HG02642 (cell line): ENCODE measurements around the gene CASP9.

Source experiments
- ATAC-seq: cut with Tn5 transposase; IDR thresholded peaks from one replicate; pipeline ENCODE4 v1.9.1; 2021; ENCODE audit warnings: mild to moderate bottlenecking; ENCODE audit not compliant: unreplicated experiment, poor library complexity

Gene CASP9

DNA sequence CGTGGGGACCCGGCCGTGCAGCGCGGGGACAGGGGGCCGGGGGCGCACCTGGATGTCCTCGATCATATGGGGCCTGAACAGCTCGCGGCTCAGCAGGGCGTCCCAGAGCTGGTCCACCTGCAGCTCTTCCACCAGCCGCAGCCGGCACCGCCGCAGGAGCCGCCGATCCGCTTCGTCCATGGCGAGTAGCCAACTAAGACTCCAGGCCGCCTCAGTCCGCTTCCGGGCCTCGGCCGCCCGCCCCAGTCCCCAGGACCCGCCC, at the start of gene CASP9:
TSS of gene CASP9 (minus strand) at position 195 of the 262 bp plus-strand sequence. CDS start at position 180, 15 bp downstream.
- no peak for ATAC-seq

DNA sequence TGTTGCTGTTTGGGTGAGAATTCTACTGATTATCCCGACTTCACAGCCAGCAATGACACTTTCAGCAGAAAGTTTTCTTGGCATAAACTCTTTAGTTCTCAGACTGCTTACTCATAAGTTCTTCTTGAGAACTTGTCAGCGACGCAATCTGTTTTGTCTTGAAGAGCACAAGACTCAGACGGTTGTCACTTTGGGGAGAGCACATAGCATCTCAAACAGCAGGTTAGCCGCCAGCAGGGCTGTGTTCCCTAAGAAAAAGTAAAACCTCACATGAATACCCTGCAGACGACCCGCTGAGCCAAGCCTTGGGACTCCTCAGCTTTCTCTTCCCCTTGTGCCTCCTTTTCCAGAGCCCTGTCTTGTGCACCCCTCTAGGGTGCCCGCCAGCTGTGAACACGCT, 49.5 kb upstream of the CASP9 start:
- no peak for ATAC-seq

DNA sequence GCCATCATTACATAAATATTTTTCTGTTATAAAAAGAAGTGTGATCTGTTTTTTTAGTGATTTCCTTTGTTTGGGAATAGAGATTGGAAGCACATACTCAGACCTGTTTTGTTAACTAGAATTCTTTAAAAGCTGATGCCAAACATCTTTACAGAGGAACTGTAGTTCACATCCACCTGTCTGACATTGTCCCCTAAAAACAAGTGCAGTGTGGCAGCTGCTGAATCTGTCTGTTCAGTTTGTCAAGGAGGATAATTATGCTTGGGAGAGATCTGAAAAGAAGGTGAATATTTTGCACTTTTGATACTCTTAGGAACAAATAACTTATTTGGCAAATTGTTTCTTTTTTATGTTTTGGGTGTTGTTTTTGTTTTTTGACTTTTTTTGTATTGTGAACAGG, 47.3 kb upstream of the CASP9 start:
- ATAC-seq, result no peak

DNA sequence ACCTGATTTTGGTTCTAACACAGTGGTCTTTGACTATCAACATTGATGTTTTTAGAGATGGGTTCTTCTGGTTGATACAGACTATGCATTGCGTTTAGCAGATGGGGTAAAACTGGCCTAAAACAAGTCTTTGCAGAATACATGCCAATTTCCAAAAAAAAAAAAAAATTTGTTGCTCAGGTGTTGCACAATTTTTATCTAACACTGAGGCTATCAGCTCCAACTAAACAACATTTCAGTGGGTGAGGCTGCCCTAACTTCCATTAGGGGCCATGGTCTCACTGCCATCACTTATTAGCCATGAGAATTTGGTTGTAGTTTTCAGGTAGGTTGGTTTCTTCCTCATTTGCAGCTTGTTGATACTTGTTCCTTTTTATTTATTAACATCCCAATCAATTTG, 46.8 kb upstream of the CASP9 start:
- ATAC-seq, result no peak

DNA sequence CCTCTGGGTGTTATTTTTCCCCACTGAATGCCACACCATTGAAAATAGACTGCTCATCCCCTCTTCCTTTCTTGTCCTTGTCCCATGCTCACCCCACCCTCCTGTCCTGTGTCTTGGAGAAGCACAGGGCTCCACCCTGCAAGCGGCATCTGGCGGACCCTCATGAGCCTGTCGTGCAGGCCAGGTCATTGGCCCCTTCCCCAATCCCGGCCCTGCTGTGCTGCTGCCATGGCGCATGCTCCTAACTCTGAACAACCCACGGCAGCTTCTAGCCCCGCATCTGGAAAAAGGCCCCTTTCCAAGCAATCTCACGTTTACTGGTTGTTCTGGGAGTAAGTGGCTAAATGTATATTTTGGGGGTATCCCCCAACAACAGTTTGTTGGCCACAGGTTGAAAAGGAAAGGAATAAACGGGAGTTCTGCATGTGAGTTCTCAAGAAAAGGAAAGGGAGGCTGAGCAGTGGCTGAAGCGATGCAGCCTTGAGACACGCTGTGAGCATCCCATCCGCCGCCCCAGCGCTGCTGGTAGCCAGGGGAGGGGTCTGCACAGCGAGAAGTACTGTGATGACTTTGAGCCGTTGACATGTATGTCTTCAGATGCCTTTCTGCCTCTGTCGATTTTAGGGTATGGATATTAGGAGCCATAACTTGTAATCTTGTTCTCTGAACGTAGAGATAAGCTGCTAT, 44.5 kb upstream of the CASP9 start:
- ATAC-seq, result no peak

DNA sequence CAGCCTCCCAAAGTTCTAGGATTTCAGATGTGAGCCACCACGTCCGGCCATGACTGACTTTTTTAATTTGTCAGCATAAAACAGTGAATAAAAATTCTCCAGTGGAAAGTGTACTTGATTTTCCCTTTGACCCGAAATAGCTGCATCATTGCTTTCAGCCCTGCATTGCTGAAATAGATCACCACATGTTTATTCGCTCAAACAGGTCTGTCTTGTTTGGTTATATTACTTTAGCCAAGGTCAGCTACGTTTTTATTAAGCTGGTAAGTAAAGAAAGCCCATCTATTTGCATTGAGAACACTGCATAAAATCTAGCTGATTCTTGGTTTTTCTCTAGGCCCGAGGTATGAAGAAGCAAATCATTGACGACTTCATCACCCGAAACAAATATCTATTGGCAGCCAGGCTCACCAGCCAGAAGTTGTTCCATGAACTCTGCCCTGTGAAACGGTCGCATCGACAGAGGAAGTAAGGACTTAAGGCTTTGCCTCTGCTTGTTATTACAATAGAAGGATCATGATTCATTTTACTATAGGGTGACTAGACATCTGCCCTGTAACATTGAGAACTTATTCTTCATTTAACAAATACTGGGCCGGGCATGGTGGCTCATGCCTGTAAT, 35.3 kb upstream of the CASP9 start:
- no peak for ATAC-seq

DNA sequence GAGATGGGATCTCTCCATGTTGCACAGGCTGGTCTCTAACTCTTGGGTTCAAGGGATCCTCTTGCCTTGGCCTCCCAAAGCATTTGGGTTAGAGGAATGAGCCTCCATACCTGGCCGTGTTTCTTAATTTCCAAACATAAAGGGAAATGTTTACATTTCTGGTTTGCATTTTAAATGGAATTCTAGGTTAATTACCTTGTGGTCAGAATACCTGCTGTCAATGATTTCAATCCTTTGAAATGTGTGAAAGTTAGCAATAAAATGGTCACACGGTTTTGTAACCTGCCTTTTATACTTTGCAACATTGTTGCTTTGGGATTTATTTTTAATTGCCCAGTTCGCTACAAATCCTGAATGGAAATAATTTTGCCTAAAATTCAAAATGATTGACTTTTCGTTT, 34.5 kb upstream of the CASP9 start:
- no peak for ATAC-seq

DNA sequence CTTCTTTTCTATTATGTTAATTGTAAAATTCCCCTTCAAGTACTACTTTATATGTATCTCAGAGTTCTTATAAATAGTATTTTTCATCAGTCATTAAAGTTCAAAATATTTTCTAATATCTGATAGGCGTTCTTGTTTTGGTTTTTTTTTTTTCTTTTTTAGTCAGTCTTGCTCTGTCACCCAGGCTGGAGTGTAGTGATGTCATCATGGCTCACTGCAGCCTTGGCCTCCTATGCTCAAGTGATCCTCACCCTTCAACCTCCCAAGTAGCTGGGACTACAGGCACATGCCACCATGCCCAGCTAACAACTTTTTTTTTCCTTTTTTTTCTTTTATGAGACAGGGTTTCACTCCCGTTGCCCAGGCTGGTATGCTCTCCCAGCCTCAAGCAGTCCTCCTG, 33.6 kb upstream of the CASP9 start:
- ATAC-seq, result no peak

DNA sequence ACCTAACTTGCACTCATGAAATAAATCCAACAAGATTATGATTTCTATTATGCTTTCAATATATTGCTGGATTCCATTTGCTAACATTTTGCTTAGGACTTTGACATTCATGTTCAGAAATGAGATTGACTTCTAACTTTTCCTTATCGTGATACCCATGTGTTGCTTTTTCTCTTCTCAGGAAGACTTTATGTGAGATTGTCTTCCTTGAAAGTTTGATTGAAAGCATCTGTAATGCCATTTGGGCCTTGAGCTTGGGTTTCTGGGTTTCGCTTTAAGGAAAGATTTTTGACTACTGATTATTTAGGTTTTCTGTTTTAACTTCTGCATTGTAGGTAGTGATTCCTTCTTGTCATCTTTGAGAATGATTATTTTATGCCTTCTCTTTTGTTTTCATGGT, 33.0 kb upstream of the CASP9 start:
- no peak for ATAC-seq

DNA sequence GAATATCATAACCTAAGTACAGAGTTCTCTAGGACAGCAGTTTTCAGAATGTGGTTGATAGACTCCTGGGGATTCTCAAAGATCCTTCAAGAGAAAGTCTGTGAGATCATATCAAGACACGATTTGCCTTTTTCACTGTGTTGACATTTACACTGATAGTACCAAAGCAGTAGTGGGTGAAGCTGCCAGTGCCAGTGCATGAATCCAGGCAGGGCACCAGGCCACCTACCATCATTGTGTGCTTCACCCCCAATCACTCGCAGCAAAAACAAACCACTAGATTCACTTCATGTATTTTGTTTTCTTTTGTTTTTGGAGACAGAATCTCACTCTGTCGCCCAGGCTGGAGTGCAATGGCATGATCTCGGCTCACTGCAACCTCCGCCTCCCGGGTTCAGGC, 26.6 kb upstream of the CASP9 start:
- no peak for ATAC-seq

DNA sequence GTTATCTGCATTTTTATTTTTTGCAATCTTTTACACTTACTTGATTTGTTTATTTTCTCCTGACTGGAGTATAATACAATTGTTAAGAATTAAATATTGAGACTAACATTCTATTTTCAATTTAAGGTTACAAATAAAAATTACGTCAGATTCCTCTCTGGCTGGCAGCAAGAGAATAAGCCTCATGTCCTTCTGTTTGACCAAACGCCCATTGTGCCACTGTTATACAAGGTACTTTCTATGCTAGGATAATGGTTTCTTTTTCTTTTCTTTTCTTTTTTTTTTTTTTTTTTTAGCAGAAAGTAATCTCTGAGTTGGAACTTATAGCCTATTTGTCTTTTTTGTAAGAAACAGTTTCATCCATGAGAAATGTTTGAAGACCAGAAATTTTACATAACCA, 22.6 kb upstream of the CASP9 start:
- ATAC-seq, result no peak

DNA sequence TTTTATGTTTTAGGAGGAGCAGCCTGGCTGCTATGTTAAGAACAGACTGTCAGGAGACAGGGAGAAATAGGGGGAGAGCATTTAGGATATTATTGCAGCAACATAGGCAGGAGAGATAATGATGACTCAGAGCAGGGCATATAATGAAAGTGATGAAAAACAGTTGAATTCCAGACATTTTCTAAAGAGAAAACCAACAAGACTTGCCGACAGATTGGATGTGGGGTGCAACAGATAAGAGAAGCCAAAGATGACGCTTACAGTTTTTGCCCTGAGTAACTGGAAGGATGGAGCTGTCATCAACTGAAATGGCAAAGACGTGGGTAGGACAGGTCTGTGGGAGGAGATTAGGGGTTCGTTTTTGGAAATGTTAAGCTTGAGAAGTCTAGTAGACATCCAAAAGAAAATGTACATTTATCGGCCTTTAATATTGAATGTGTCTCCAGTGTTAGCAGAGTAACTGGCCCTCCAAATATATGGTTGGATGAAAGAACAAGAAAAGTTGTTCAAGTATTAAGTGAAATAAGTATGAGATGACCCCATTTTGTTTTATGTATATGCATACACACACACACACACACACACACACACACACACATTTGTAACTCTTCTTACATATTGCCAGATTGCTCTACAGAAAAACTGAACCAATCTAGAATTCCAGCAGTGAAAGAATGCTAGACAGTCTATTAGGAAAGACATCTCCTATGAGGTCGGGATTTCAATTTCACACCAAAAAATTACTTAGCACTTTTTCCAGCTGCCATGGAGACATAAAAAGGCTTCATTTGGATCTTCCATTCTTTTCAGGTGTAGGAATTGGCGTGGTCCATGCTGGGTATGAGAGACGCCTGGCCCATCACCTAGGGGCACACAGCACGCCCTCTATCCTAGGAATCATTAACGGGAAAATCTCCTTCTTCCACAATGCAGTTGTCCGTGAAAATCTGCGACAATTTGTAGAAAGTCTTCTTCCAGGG, 19.9 kb upstream of the CASP9 start:
- ATAC-seq, result no peak

DNA sequence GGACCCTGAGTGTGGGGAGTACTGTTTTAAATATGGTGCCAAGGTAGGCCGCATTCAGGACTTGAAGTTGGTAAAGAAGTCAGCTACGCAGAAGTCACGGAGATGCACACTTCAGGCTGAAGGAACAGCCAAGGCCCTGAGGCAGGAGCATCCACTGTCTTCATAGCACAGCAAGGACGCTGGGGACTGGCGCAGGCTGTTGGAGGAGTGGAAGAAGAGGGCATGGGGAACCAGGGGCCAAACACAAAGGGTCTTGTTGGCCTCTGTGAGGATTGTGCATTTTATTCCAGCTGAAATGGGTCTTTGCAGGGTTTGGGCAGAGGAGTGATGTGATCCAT, 19.2 kb upstream of the CASP9 start:
- no peak for ATAC-seq

DNA sequence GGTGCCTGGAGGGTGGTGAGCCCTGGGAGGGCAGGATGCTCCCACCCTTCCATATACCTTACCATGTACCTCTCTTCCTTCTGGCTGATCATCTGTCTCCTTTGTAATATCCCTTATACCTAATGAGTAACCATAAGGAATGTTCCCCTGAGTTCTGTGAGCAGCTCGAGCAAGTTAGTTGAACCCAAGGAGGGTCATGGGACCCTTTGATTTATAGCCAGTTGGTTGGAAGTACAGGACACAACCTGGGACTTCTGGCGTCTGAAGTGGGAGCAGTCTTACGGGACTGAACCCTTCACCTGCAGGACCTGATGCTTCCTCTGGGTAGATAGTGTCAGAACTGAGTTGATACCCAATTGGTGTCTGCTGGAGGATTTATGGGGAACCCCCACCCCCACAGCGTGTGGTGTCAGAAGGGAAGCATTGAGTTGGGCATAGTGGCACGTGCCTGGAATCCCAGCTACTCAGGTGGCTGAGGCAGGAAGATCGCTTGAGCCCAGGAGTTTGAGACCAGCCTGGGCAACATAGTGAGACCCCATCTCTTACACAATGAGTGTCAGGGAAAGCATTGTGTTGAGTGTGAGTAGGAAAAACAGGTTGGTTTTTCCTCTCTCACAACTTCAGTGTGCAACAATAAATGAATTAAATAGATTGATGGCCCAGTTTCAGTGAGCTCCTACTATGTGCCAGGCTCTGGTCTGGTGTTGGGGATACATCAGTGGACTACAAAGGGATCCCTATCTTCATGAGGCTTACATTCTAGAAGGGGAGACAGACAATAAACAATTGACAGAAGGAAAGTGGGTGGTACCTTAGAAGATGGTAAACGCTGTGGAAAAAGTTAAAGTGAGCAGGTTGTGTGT, 18.6 kb upstream of the CASP9 start:
- no peak for ATAC-seq

DNA sequence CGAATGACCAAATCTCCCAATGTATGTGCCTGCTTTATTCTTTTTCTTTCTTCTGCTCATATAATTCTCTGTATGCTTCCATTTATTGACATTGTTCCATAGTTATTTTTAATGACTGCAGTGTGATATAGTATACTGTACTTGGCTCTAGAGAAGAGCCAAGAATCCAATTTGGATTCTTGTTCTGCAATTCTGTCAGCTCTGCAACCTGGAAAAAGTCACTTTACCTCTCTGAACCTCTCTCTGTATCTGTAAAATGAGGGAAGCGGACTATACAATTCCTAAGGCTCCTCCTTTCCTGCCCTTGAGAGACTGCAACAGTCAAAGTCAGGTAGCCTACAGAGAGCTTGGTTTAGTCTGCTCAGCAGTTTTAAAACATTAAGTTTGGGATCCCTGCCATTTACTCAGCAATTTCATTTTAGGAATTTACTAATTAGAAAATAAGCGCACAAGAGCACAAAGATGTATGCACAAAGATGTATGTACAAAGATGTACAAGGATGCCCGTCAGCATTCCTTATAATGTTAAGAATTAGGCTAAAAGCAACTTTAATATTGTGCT, 17.3 kb upstream of the CASP9 start:
- no peak for ATAC-seq

DNA sequence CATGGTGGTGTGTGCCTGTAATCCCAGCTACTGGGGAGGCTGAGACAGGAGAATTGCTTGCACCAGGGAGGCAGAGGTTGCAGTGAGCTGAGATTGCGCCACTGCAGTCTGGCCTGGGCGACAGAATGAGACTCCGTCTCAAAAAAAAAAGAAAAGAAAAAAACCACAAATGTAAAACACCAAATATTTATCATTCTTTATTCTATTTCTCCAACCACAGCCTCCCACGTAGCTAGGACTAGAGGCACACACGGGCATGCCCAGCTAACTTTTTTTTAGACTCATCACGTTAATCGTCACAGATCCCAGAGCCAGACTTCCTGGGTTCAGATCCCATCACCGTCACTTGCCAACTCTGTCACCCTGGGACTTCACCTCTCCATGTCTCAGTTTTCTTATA, 16.2 kb upstream of the CASP9 start:
- no peak for ATAC-seq

DNA sequence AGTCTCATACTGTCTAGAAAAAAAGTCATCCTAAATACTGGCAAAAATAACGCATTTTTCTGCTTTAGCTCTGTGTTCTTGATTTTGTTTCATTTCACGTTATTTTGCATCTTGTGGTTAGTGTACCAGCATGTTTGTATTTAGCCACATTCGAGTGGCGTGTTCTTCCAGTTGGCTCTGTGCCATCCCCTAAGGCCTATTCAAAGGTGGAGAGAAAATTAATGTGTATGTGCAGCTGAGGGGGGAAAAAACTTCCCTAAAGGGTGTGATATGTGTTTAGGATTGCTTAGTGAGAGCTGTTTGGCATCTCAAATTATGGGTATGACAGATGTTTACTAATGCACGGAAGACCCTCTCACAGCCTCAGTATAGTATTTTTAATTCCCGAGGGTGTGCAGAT, 14.8 kb upstream of the CASP9 start:
- ATAC-seq, result no peak

DNA sequence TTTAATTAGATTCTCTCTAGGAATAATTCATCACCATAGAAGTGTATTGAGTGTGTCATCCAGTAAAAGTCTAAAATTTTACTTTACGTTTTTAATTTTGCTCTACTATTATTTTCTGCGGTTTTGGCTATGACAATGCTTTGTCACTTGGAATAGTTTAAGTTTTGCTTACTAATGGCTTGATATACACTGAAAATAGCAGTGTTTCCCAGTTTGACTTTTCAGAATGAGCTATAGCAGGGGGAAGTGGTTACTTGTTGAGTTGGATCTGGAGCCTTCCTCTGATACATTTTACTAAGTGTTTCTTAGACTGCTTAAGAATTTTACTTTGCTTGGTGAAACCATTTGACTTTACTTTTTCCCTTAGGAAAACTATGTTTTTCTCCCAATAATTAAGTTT, 7.7 kb upstream of the CASP9 start:
- no peak for ATAC-seq

DNA sequence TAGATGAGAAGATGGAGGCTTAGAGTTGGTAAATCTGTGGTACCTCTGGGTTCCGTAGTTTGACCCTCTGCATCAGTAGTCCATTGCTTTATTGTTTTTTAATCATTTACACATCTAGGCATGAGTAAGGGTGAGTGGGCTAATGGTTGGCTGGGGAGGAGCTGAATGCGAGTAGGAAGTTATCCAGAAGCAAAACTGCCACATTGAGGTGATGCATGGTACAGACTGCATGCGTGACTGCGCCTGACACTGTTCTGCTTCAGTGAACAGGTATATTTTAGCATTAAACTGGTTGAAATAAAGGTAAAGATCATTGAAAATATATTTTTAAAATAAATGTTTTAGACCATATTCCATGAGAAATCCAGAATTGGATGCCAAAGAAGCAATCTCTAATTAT, 7.0 kb upstream of the CASP9 start:
- ATAC-seq, result no peak
